ENCODE data around the gene ELL. TPM values are rescaled to one million over a fixed set of nuclear protein-coding genes. Genes with fewer than 3 reads are reported as not detected.

Gene ELL
- total and polyA plus RNA-seq, 9 of the 15 experiments (the other 6 are each of a cell fraction or from before 2014, with no cell fraction given), result 0.24 to 22.5 (median 4.1) TPM

- TF ChIP-seq ZNF639 (CRISPR knock-in tag; conservative IDR thresholded peaks at IDR 0.05 in 1 of 2, IDR thresholded peaks at IDR 0.05 in 1 of 2), result no peak; a peak in 1 of 4 replicates
- TF ChIP-seq ZNF384 (IDR thresholded peaks at IDR 0.05; ENCODE audit: low read depth, low read length), result no peak
- no peak for TF ChIP-seq NR2C2 (CRISPR knock-in tag; IDR thresholded peaks at IDR 0.05)
- no peak; the same call in 1 of the 2 replicates for TF ChIP-seq NR2C2 (tag; IDR thresholded peaks at IDR 0.05)
- no peak for TF ChIP-seq RFX7 (CRISPR knock-in tag; IDR thresholded peaks at IDR 0.05)
- TF ChIP-seq POLR2B (IDR thresholded peaks at IDR 0.05; ENCODE audit: low read depth, partially characterized antibody), result peak; percentile 33
- 0 out of 2 replicates have a peak, but pooled peaks have one; percentile 30 for TF ChIP-seq ARID1B (IDR thresholded peaks at IDR 0.05)
- TF ChIP-seq CBX2 (IDR thresholded peaks at IDR 0.05; ENCODE audit: insufficient read depth, low read length, poor library complexity, severe bottlenecking), result no peak
- TF ChIP-seq ZNF75A (CRISPR knock-in tag; IDR thresholded peaks at IDR 0.05), result no peak
- no peak for TF ChIP-seq SIX5 (IDR thresholded peaks at IDR 0.05; ENCODE audit: borderline replicate concordance in 1 of 2, insufficient read depth in 1 of 2, low read depth in 1 of 2, low read length in 2 of 2)
- TF ChIP-seq CHD2 (IDR thresholded peaks at IDR 0.05; ENCODE audit: low read depth, low read length), result no peak
- no peak for TF ChIP-seq FOXJ2 (tag; IDR thresholded peaks at IDR 0.05)
- no peak for TF ChIP-seq ZBTB1 (CRISPR knock-in tag; IDR thresholded peaks at IDR 0.05; ENCODE audit: borderline replicate concordance, low read depth)
- TF ChIP-seq MAX (CRISPR knock-in tag; IDR thresholded peaks at IDR 0.05), result peak; percentile 68
- TF ChIP-seq MIER1 (IDR thresholded peaks at IDR 0.05; ENCODE audit: low read depth), result no peak
- no peak for TF ChIP-seq IRF2 (CRISPR knock-in tag; IDR thresholded peaks at IDR 0.05)
- TF ChIP-seq ZNF277 (CRISPR knock-in tag; IDR thresholded peaks at IDR 0.05; ENCODE audit: borderline replicate concordance), result no peak
- no peak for TF ChIP-seq BCOR (IDR thresholded peaks at IDR 0.05)
- no peak for TF ChIP-seq ZNF3 (CRISPR knock-in tag; IDR thresholded peaks at IDR 0.05)
- TF ChIP-seq PRMT5 (CRISPR knock-in tag; IDR thresholded peaks at IDR 0.05), result no peak
- TF ChIP-seq RBM39 (optimal IDR thresholded peaks at IDR 0.05; ENCODE audit: low read depth, low read length), result no peak
- no peak for TF ChIP-seq CBX8 (IDR thresholded peaks at IDR 0.05; ENCODE audit: borderline replicate concordance, extremely low read depth, low read depth, low read length, poor library complexity, severe bottlenecking)
- TF ChIP-seq MITF (IDR thresholded peaks at IDR 0.05), result no peak
- 0 out of 2 replicates have a peak, but pooled peaks have one; percentile 42 for TF ChIP-seq LCOR (CRISPR knock-in tag; IDR thresholded peaks at IDR 0.05)
Measured at GRCh38 chr19:18522124-18522861, 423 bp upstream of the ELL start (continued).
